ENCODE measurements around the gene ADGRL1.

ADGRL1 gene

DNA sequence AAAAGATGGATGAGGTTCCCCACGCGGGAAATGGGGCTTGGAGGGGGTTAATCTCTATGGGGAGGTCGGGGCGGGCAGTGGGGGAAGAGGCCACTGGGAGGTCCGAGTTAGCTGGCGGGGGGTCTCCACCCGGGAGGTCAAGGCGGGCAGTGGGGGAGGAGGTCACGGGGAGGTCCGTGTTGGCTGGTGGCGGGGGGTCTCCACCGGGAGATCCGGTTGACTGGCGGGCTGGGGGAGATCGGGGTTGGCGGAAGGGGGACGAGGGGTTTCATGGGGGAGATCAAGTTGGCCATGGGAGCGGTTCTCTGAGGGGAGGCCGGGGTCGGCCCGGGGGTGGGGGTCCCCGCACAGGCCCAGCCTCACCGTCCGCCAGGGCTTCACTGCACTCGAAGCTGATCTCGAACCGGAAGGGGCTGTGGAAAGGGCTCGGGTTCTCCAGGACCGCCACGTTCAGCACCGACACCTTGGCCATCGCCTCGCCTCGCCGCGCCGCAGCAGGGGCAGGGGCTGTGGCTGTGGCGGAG, 69.9 kb downstream of the ADGRL1 start:
- no peak for DNase-seq

DNA sequence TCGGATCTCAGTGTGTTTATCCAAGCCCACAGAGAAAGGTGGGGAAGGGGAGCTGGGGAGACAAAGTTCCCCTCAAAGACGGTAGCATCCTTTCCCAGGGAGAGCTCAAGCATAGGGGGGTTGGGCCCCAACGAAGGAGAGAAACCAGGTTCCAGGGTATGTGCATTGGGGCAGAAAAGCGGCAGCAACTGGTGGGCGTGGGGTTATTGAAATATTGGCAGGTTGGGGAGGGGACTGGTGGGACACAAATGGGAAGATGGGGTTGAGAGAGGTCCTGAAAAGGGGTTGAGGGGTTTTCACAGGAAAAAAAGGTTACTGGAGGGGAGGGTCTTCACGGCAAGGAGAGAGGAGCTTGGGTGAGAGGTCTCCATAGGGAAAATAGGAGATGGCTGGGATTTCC, 70.6 kb downstream of the ADGRL1 start:
- DNase-seq: no peak

GRCh38 chr19:14127929-14128509, 78.0 kb downstream of the ADGRL1 start:
- DNase-seq: no peak

- DNase-seq: no peak
These were observed 78.8 kb downstream of the ADGRL1 start for GRCh38 chr19:14127176-14127575.

GRCh38 chr19:14122924-14123323, 83.0 kb downstream of the ADGRL1 start:
- no peak for DNase-seq

GRCh38 chr19:14120497-14120780, 85.5 kb downstream of the ADGRL1 start:
- no peak for DNase-seq

DNA sequence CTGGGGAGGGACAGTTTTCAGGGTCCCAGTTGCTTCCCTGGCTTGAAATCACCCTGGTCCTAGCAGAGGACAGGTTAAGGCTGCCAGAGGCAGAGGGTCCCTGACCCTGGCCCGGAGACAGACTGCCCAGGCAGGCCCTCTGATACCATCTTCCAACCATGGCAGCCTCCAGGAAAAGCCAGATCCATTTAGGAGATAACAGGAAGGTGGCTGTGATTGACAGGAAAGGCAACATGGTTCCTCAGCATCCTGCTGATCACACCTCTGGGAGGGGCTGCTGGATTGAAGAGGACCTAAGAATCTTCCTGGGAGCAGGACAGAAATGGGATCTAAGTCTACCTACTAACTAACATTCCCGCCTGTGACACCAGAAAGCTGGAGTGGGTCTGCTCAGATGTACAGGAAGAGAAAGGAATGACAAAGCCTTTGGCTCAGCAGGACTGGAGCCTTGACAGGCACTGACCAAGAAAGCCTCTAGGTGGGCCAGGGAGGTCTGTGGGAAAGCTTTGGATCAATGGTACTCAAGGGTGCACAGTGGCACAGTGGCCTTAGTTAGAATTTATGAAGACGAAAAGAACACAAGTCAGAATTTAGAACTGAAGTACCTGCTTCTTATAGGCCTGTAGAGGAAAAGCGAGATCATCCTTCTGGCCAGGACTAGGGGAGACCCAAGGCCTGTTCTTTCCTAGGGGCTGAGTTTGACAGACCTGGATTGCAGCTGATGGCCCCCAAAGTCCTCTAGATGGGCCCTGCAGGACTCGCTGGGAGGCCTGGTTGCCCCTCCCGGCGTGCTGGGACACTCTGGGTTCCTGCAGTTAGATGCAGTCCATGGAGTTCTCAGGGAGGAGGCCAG, 86.1 kb downstream of the ADGRL1 start:
- DNase-seq: no peak

DNA sequence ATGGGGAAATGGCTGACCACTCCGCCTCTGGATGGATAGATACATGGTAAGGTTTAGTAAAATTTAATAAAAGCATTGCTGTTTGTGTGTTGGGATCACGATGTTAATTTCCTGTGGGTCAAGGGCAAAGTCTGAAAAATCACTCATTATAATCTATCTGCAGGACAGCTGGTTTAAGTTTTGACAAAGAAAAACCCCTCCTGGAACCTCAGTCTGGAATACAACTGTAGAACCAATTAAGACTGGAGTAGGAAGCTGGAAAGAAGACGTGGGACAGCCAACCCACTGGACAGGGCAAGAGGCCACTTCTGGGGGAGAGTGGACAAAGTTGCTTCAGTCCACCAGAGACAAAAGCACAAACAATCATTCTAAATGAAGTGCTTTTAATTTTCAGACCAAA, 86.8 kb downstream of the ADGRL1 start:
- no peak for DNase-seq

GRCh38 chr19:14118165-14119051, 87.6 kb downstream of the ADGRL1 start:
- peak; percentile 99 for DNase-seq

GRCh38 chr19:14117668-14118164, 88.3 kb downstream of the ADGRL1 start, which contains the start of gene PRKACA:
Gene PRKACA (minus strand): TSS chr19:14117762. CDS start chr19:14117547, 215 bp downstream.
- DNase-seq: peak; percentile 100

GRCh38 chr19:14116918-14117578, 88.9 kb downstream of the ADGRL1 start:
- DNase-seq: no peak

- DNase-seq: no peak
These were observed 89.4 kb downstream of the ADGRL1 start for GRCh38 chr19:14116525-14116917.

DNA sequence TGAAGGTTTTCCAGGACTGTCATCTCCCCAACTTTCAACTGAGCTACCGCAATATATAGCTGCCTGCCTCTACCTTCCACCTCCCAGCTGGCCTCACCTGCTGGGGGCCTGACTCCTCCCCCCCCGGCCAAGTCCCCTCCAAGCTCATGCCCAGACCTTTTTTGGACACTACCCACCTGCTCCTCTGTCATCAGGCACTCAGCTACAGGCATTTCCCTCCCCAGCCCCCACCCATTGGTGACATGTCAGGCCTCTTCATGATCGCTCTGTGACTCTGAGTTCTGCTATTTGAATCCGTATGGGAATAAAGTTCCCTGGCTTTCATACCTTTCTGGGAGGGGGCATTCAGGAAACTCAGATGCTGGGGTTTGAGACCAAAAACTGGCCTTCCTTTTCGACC, 90.2 kb downstream of the ADGRL1 start:
- no peak for DNase-seq

GRCh38 chr19:14114854-14115253, 91.1 kb downstream of the ADGRL1 start:
- peak; percentile 93 for DNase-seq

DNA sequence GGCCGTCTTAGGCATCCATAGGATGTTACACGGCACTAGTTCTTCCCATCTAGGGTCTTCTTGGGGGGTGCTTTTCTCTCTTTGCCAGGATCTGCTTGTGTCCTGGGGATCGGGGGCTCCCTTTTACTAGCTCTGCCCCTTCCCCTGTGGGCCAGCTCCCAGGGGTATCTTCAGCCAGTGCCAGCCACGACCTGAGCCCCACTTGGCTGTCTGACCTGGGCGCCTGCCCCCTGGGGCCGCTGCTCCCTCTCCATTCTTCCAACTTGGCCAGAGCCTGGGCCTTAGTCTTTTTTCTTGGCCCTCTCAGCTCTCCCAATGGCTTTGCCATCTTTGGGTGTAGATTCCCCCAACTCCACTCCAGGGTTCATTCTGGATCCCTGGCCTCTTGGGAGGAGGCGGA, 91.5 kb downstream of the ADGRL1 start:
- no peak for DNase-seq

DNA sequence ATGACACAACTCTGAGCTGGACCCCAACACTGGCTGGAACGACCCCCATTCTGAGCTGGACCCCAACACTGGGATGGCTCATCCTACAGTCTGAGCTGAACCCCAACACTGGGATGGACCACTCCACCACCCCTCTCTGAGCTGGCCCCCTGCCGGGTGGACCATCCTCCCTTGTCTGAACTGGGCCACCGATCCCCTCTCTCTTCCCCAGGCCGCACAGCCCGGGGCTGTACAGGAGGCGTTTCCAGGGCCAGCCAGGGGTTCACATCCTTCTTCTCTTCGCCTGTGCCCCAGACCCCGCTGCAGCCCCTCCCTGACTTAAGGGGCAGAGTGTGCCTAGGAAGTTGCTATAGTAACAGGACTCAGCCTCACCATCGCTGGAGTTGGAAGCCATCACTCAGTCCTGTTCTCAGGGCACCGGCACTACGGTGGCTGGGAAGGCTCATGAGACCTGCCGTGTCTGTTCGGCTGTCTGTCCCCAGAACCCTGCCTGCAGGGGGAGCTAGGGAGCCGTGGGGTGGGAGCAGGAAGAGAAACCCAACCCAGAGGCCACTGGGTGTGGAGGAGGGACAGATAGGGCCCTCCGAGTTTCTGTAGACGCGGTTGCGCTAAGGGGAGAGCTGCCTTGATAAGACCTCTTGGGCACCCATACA, 92.1 kb downstream of the ADGRL1 start:
- DNase-seq: peak; percentile 97

DNA sequence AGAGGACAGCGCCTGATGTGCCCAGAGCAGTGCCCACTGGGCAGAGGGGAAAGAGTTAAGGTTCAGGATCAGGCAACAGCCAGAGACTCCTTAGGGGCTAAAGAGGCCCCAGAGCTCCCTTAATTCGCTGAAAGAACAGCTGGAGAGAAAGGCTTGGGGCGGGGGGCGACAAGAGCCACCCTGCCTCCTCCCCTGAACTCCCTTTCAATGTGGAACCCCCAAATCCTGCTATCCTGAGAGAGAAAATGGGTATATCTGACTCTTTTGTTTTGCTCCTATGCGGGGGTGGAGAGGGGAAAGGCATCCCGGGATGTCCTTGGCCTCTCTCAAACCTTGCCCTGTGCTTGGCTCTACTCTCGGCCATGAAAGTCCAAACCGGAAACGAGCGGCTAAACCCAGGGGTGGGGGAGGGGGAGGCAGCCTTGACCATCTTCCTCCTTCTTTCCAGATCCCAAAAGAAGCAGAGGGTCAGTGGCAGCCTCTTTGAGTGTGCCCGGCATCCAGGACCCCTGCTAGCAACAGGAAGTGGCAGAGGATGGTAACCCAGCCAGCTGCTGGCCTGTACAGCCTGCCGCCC, 93.1 kb downstream of the ADGRL1 start:
- DNase-seq: no peak

DNA sequence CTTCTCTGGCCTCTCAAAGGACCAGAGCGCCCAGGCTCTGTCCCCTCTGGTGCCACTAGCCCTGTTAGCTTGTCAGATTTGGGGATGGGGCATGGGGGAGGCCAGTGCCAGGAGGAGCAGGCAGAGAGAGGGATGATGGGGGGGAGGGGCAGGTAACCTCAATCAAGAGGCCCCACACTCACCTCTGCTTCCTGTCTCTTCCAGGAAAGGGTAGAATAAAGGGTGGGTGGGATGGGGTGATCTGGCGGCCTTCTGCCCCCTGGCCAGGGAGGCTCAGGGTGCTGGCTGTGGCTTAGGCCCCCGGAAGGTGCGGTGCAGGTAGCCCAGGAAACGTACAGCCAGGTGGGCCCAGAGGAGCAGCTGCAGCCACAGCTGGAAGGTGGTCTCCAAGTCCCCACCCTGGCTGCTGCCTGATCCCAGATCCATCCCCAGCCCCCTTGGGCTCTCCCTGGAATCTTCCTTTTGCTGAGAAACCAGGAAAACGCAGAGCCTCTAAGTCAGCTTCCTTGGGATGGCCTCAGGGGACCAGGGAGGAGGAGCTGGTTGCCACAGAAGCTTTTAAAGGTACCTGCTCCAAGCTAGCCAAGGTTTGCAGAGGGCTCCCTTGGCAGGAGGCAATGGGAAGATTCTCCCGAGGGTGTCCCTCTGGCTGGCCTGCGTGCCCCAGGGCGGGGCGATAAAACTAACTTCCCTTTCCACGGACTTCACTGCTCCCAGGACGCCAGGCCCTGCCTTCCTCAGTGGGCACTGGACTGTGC, 93.7 kb downstream of the ADGRL1 start:
- DNase-seq: no peak

GRCh38 chr19:14111486-14111885, 94.5 kb downstream of the ADGRL1 start:
- no peak for DNase-seq

- no peak for DNase-seq
These were observed 95.3 kb downstream of the ADGRL1 start for GRCh38 chr19:14110650-14111049.
